GM12878 (cell line): ENCODE data around the gene AGBL1. TPM values are rescaled to one million over a fixed set of nuclear protein-coding genes. Genes with fewer than 3 reads are reported as not detected.

Source experiments
- ATAC-seq: fragments of 200-7000 bp; cut with Tn5 transposase; 3 replicates; pipeline ENCODE4 v1.9.1; 2020; ENCODE audit warnings: mild to moderate bottlenecking, moderate library complexity
- BruUV-seq: library from RNA; stranded (reverse); fragments of 400-500 nt; replicated peaks from 2 replicates; lab custom pipeline; 2021; lab: Mats Ljungman, UMichigan
- CTCF ChIA-PET: fragments of 300-600 bp; sonication (Branson Sonifier 250); formaldehyde crosslinking; extraction: SDS; loops from one replicate; lab custom pipeline; 2021; ENCODE audit warnings: inconsistent platforms; lab: Yijun Ruan, JAX
- POLR2A ChIA-PET: fragments of 350-600 bp; formaldehyde crosslinking; extraction: SDS; loops from one replicate; lab custom pipeline; 2021; ENCODE audit warnings: inconsistent platforms; lab: Charles Lee
- RAD21 ChIA-PET: fragments of 300-600 bp; sonication (Branson Sonifier 250); formaldehyde crosslinking; loops from one replicate; lab custom pipeline; 2023; ENCODE audit warnings: antibody characterized with exemption; ENCODE audit not compliant: unreplicated experiment; lab: Charles Lee
- SMC1A ChIA-PET: fragments of 300-600 bp; sonication (Branson Sonifier 250); formaldehyde crosslinking; loops from one replicate; lab custom pipeline; 2023; ENCODE audit not compliant: unreplicated experiment, uncharacterized antibody; lab: Charles Lee
- DNase-seq: peaks from one replicate; pipeline ENCODE4 v3.0.0-alpha.2; 2011; ENCODE audit warnings: low read depth, low spot score
- FAIRE-seq: peaks from 3 replicates; lab custom pipeline; 2011; peaks lifted over from hg19 to GRCh38; lab: Jason Lieb, UNC
- H2AFZ ChIP-seq: 2 replicates; pipeline ENCODE4 v1.6.0; 2011; ENCODE audit warnings: low read depth, low read length, control low read depth; ENCODE audit not compliant: control insufficient read depth
- H3K27ac ChIP-seq: 2 replicates; pipeline ENCODE4 v1.5.1; 2011; ENCODE audit warnings: control low read depth; ENCODE audit not compliant: control insufficient read depth, insufficient read depth
- H3K27me3 ChIP-seq, 2 experiments: replicated peaks in 1 of 2; 2 replicates each; pipeline versions ENCODE4 v1.6.0 to v1.6.1; 2011; ENCODE audit warnings: low read length in 1 of 2; ENCODE audit not compliant: control insufficient read depth in 2 of 2, insufficient read depth in 2 of 2
- H3K36me3 ChIP-seq, 2 experiments: 2 replicates each; pipeline ENCODE4 v1.5.1; 2011; ENCODE audit warnings: low read length in 1 of 2; ENCODE audit not compliant: control insufficient read depth in 2 of 2, insufficient read depth in 2 of 2
- H3K4me1 ChIP-seq: 2 replicates; pipeline ENCODE4 v1.6.1; 2011; ENCODE audit warnings: mild to moderate bottlenecking, low read length, moderate library complexity, mixed read lengths; ENCODE audit not compliant: control insufficient read depth, insufficient read depth
- H3K4me2 ChIP-seq: 2 replicates; pipeline ENCODE4 v1.6.0; 2011; ENCODE audit warnings: control low read depth; ENCODE audit not compliant: control insufficient read depth, insufficient read depth
- H3K4me3 ChIP-seq: fragments of 200-600 bp; sonication (generic); 2 replicates; pipeline ENCODE4 v1.5.1; 2016
- H3K79me2 ChIP-seq: 2 replicates; pipeline ENCODE4 v1.6.0; 2011; ENCODE audit warnings: low read length; ENCODE audit not compliant: control insufficient read depth, insufficient read depth
- H3K9ac ChIP-seq: 2 replicates; pipeline ENCODE4 v1.8.0; 2011; ENCODE audit warnings: low read length, control low read depth, mixed read lengths; ENCODE audit not compliant: control insufficient read depth, insufficient read depth
- H3K9me3 ChIP-seq: replicated peaks from 3 replicates; pipeline ENCODE4 v1.5.1; 2011; ENCODE audit warnings: mild to moderate bottlenecking, low read length; ENCODE audit not compliant: control insufficient read depth, insufficient read depth
- H4K20me1 ChIP-seq: 2 replicates; pipeline ENCODE4 v1.6.0; 2011; ENCODE audit not compliant: control insufficient read depth, insufficient read depth
- ATF7 ChIP-seq: fragments of 450-650 bp; IDR thresholded peaks from 2 replicates; pipeline ENCODE4 v1.6.1; 2016; ENCODE audit warnings: low read depth, mild to moderate bottlenecking
- BCL3 ChIP-seq: IDR thresholded peaks from 2 replicates; pipeline ENCODE4 v1.6.1; 2011; ENCODE audit warnings: borderline replicate concordance, low read depth, mild to moderate bottlenecking, moderate library complexity, low read length; ENCODE audit not compliant: insufficient read depth, poor library complexity, severe bottlenecking
- BHLHE40 ChIP-seq, 2 experiments: fragments of 450-650 bp in 1 of 2; IDR thresholded peaks; 2 replicates each; pipeline ENCODE4 v1.6.1; 2011 to 2017; ENCODE audit warnings: low read depth in 2 of 2, borderline replicate concordance in 1 of 2, improper control_type of control experiment in 1 of 2, low read length in 1 of 2, mild to moderate bottlenecking in 1 of 2
- CHD1 ChIP-seq: IDR thresholded peaks from 2 replicates; pipeline ENCODE4 v1.6.1; 2012; ENCODE audit warnings: low read depth, low read length, improper control_type of control experiment
- E2F4 ChIP-seq: IDR thresholded peaks from 2 replicates; pipeline ENCODE4 v1.6.1; 2012; ENCODE audit warnings: low read depth, low read length, improper control_type of control experiment
- ELK1 ChIP-seq: IDR thresholded peaks from 2 replicates; pipeline ENCODE4 v1.6.1; 2012; ENCODE audit warnings: low read depth, low read length, improper control_type of control experiment
- EZH2 ChIP-seq: IDR thresholded peaks from 2 replicates; pipeline ENCODE4 v1.6.1; 2012; ENCODE audit warnings: low read depth, mild to moderate bottlenecking, control low read depth, inconsistent platforms, low read length, borderline replicate concordance; ENCODE audit not compliant: control insufficient read depth
- GABPA ChIP-seq: IDR thresholded peaks from 2 replicates; pipeline ENCODE4 v1.6.1; 2014; ENCODE audit warnings: antibody characterized with exemption, low read depth, mild to moderate bottlenecking, inconsistent platforms
- HSF1 ChIP-seq: fragments of 150-350 bp; IDR thresholded peaks from 2 replicates; pipeline ENCODE4 v1.6.1; 2014; ENCODE audit warnings: mild to moderate bottlenecking, low read depth, low read length
- NKRF ChIP-seq: fragments of 450-650 bp; conservative IDR thresholded peaks from 2 replicates; pipeline ENCODE4 v1.6.1; 2017; ENCODE audit warnings: mild to moderate bottlenecking, moderate library complexity
- PAX5 ChIP-seq: IDR thresholded peaks from 2 replicates; pipeline ENCODE4 v1.6.1; 2011; ENCODE audit warnings: low read depth, low read length, borderline replicate concordance
- POU2F2 ChIP-seq: IDR thresholded peaks from 3 replicates; pipeline ENCODE4 v1.6.1; 2011; ENCODE audit warnings: low read depth, mild to moderate bottlenecking, low read length, borderline replicate concordance
- RFX5 ChIP-seq: IDR thresholded peaks from 2 replicates; pipeline ENCODE4 v1.6.1; 2011; ENCODE audit warnings: low read depth, low read length, improper control_type of control experiment
- TCF3 ChIP-seq: IDR thresholded peaks from 2 replicates; pipeline ENCODE4 v1.6.1; 2012; ENCODE audit warnings: low read depth, mild to moderate bottlenecking, low read length, borderline replicate concordance; ENCODE audit not compliant: insufficient read depth
- ZZZ3 ChIP-seq: IDR thresholded peaks from 2 replicates; pipeline ENCODE4 v1.6.1; 2011; ENCODE audit warnings: low read depth; ENCODE audit not compliant: control insufficient read depth, insufficient read length
- WGBS: methylation state at CpG from one replicate; pipeline ENCODE4 v1.1.6; 2016; ENCODE audit warnings: low lambda C conversion rate; ENCODE audit not compliant: insufficient replicate concordance, insufficient coverage; ENCODE audit errors: missing lambda C conversion rate; 5-methylcytosine and 5-hydroxymethylcytosine counted together
- in situ Hi-C: fragments of 300-500 bp; cut with MboI; formaldehyde crosslinking; loops from 9 replicates; pipeline ENCODE4 v1.14.3; 2018; ENCODE audit warnings: mixed read lengths
- intact Hi-C: fragments of 100-400 bp; cut with micrococcal nuclease; formaldehyde crosslinking; loops from one replicate; pipeline ENCODE4 v1.14.2; 2022; ENCODE audit not compliant: unreplicated experiment
- polyA plus RNA-seq, 11 experiments: library from polyadenylated mRNA; depleted of rRNA in 4 of 11; unstranded in 6 of 11; stranded (reverse) in 5 of 11; fragments of >200 nt; fragmentation: Nextera tagmentation in 4 of 11; fragmentation: Illumina TruSeq in 1 of 11; extraction: Ambion mirVana in 4 of 11; extraction: Trizol in 1 of 11; gene quantifications; 1 replicate in 1 of 11; 2 replicates in 10 of 11; pipeline versions ENCODE4 v1.2.1 to v1.2.3, GENCODE V29; 2011 to 2016; ENCODE audit warnings: inconsistent platforms in 2 of 11, missing spikeins in 2 of 11, low read depth in 1 of 11
- total RNA-seq, 4 experiments: library from RNA; depleted of rRNA in 3 of 4; stranded (reverse); fragments of >200 nt in 3 of 4; fragmentation: Illumina TruSeq in 1 of 4; extraction: Trizol in 1 of 4; gene quantifications; 2 replicates each; pipeline versions ENCODE4 v1.2.1 to v1.2.3, GENCODE V29; 2013 to 2021

AGBL1 gene
- total and polyA plus RNA-seq, 10 of the 15 experiments (the other 5 are each of a cell fraction or from before 2014, with no cell fraction given), result not detected

- WGBS, result 7% methylated on average over 2 of the region's 2 CpGs
- Histone ChIP-seq H3K9ac (no peak overlapping the region), H3K4me2 (no peak overlapping the region), H2AFZ (no peak overlapping the region), H3K36me3 (no peaks in the 10 kb centered on the region), H3K27ac (no peak overlapping the region), H3K4me1 (no peaks in the 10 kb centered on the region), H3K79me2 (no peaks in the 10 kb centered on the region), H3K9me3 (no peaks in the 10 kb centered on the region), H4K20me1 (no peaks in the 10 kb centered on the region), H3K27me3 (no peaks in the 10 kb centered on the region), H3K4me3 (no peak overlapping the region)
- CTCF ChIA-PET, result interaction anchor here (1.4 kb wide), 1 partner anchor 17 kb away, joined by 4 read pairs; no protein-coding TSS in a partner anchor
- DNase-seq (no peak), ATAC-seq (no peak), FAIRE-seq (no peak)
- TF ChIP-seq CHD1, result no peak
- TF ChIP-seq ZZZ3, result no peak
- no peak for TF ChIP-seq NKRF
- TF ChIP-seq HSF1, result no peak
- TF ChIP-seq E2F4, result no peak
- no peak for TF ChIP-seq PAX5
- no peak for TF ChIP-seq BHLHE40 (IDR thresholded peaks at IDR 0.05; ENCODE audit: borderline replicate concordance in 1 of 2, low read depth in 2 of 2, low read length in 1 of 2)
- no peak for TF ChIP-seq BCL3
- no peak for TF ChIP-seq ELK1
- no peak for TF ChIP-seq ATF7
- no peak for TF ChIP-seq RFX5
- TF ChIP-seq GABPA, result no peak
- no peak for TF ChIP-seq TCF3
- no peak for TF ChIP-seq EZH2
- no peak for TF ChIP-seq POU2F2
- SMC1A ChIA-PET, result no interaction called here
- intact Hi-C loops (no loop called here), in situ Hi-C loops (no loop called here)
- RAD21 ChIA-PET, result no interaction called here
- POLR2A ChIA-PET, result no interaction called here
- no TSS peak for BruUV-seq
Measured at GRCh38 chr15:86538141-86538540, 458.5 kb downstream of the AGBL1 start.
